B cell (primary cell): Measurements from ENCODE around the gene GPR149. TPM values are rescaled to one million over a fixed set of nuclear protein-coding genes. Genes with fewer than 3 reads are reported as not detected.
A peak's percentile ranks its signal among the peaks of the same experiment; 100 is the strongest.

Source experiments
- ATAC-seq: fragments of 200-7000 bp; cut with Tn5 transposase; one replicate; pipeline ENCODE4 v1.10.0; 2021; ENCODE audit warnings: low read depth, mild to moderate bottlenecking, moderate number of reproducible peaks, moderate library complexity
- CTCF ChIA-PET: fragments of 350-600 bp; sonication (Branson Sonifier 250); formaldehyde crosslinking; loops from one replicate; lab custom pipeline; 2021; ENCODE audit warnings: antibody characterized with exemption, inconsistent platforms; lab: Charles Lee
- POLR2A ChIA-PET: fragments of 350-600 bp; sonication (Branson Sonifier 250); formaldehyde crosslinking; loops from one replicate; lab custom pipeline; 2021; ENCODE audit warnings: antibody characterized with exemption; lab: Charles Lee
- DNase-seq: peaks from one replicate; pipeline ENCODE4 v3.0.0; 2013
- H2AFZ ChIP-seq: 2 replicates; pipeline ENCODE4 v1.6.1; 2012; ENCODE audit warnings: mild to moderate bottlenecking, low read depth, low read length; ENCODE audit not compliant: insufficient read depth, poor library complexity, severe bottlenecking
- H3K27ac ChIP-seq, 2 donors: 1 replicate in 1 of 2; 2 replicates in 1 of 2; pipeline ENCODE4 v1.5.1; 2012 to 2013; ENCODE audit warnings: low read length in 2 of 2, mild to moderate bottlenecking in 2 of 2, moderate library complexity in 1 of 2
- H3K27me3 ChIP-seq, 4 experiments: fragments of 200-600 bp in 1 of 4; sonication (generic) in 1 of 4; replicated peaks in 1 of 4; 1 replicate in 2 of 4; 2 replicates in 2 of 4; pipeline versions ENCODE4 v1.6.1 to v1.7.0; 2013 to 2016; ENCODE audit warnings: low read length in 3 of 4, mild to moderate bottlenecking in 2 of 4, mixed read lengths in 1 of 4, moderate library complexity in 1 of 4; ENCODE audit not compliant: insufficient read depth in 4 of 4, control insufficient read depth in 3 of 4; ENCODE audit errors: control extremely low read depth in 1 of 4
- H3K36me3 ChIP-seq, 2 experiments: replicated peaks in 1 of 2; 1 replicate in 1 of 2; 2 replicates in 1 of 2; pipeline versions ENCODE4 v1.6.1 to v1.7.1; 2013; ENCODE audit warnings: low read length in 1 of 2; ENCODE audit not compliant: insufficient read depth in 2 of 2, control insufficient read depth in 1 of 2; ENCODE audit errors: control extremely low read depth in 1 of 2, extremely low read depth in 1 of 2
- H3K4me1 ChIP-seq, 2 donors: fragments of 200-600 bp in 1 of 2; sonication (generic) in 1 of 2; 1 replicate in 1 of 2; 2 replicates in 1 of 2; pipeline versions ENCODE4 v1.5.1 to v1.6.1; 2013 to 2017; ENCODE audit warnings: low read length in 2 of 2; ENCODE audit not compliant: control insufficient read depth in 2 of 2, insufficient read depth in 2 of 2
- H3K4me2 ChIP-seq: replicated peaks from 2 replicates; pipeline ENCODE3; 2012; ENCODE audit warnings: mild to moderate bottlenecking, low read depth, low read length; ENCODE audit not compliant: poor library complexity, severe bottlenecking
- H3K4me3 ChIP-seq, 5 experiments: fragments of 200-600 bp in 1 of 5; sonication (generic) in 1 of 5; 1 replicate in 3 of 5; 2 replicates in 2 of 5; pipeline versions ENCODE4 v1.5.1 to v1.7.0; 2011 to 2016; ENCODE audit warnings: low read length in 4 of 5, mild to moderate bottlenecking in 4 of 5, low read depth in 2 of 5, control low read depth in 1 of 5, moderate library complexity in 1 of 5; ENCODE audit not compliant: insufficient read depth in 1 of 5; ENCODE audit errors: control extremely low read depth in 1 of 5, extremely low read depth in 1 of 5
- H3K79me2 ChIP-seq: fragments of 200-600 bp; sonication (generic); one replicate; pipeline ENCODE4 v1.6.0; 2016; ENCODE audit warnings: low read length; ENCODE audit not compliant: control insufficient read depth, insufficient read depth
- H3K9ac ChIP-seq: fragments of 200-600 bp; sonication (generic); 2 replicates; pipeline ENCODE4 v1.6.1; 2017; ENCODE audit warnings: mild to moderate bottlenecking, low read length, moderate library complexity
- H3K9me3 ChIP-seq, 3 donors: one replicate each; pipeline versions ENCODE4 v1.6.1 to v1.7.1; 2013; ENCODE audit warnings: low read length in 2 of 3; ENCODE audit not compliant: control insufficient read depth in 2 of 3, insufficient read depth in 1 of 3; ENCODE audit errors: control extremely low read depth in 1 of 3
- H4K20me1 ChIP-seq: 2 replicates; pipeline ENCODE4 v1.6.0; 2012; ENCODE audit warnings: mild to moderate bottlenecking, low read length; ENCODE audit not compliant: insufficient read depth, control insufficient read depth, poor library complexity, severe bottlenecking
- H3K27ac Mint-ChIP-seq: one replicate; pipeline ENCODE4 v1.8.0; 2021; ENCODE audit warnings: mixed read lengths
- H3K27me3 Mint-ChIP-seq: one replicate; pipeline ENCODE4 v1.8.0; 2021; ENCODE audit warnings: mixed read lengths
- H3K4me1 Mint-ChIP-seq: one replicate; pipeline ENCODE4 v1.8.0; 2021; ENCODE audit warnings: mixed read lengths
- H3K4me3 Mint-ChIP-seq: one replicate; pipeline ENCODE4 v1.8.0; 2021; ENCODE audit warnings: mixed read lengths
- H3K9me3 Mint-ChIP-seq: one replicate; pipeline ENCODE4 v1.8.0; 2022; ENCODE audit warnings: mixed read lengths; ENCODE audit not compliant: insufficient read depth
- EZH2 ChIP-seq: IDR thresholded peaks from 2 replicates; pipeline ENCODE4 v1.6.1; 2012; ENCODE audit warnings: borderline replicate concordance, low read depth, mild to moderate bottlenecking, moderate library complexity, low read length; ENCODE audit not compliant: insufficient read depth, poor library complexity, severe bottlenecking
- WGBS: methylation state at CpG from one replicate; pipeline ENCODE4 v1.1.5; 2013; ENCODE audit warnings: missing lambda C conversion rate; ENCODE audit not compliant: insufficient coverage; 5-methylcytosine and 5-hydroxymethylcytosine counted together
- intact Hi-C: fragments of 100-400 bp; cut with micrococcal nuclease; formaldehyde crosslinking; loops from one replicate; pipeline ENCODE4 v1.10.0; 2022
- polyA plus RNA-seq: library from polyadenylated mRNA; depleted of rRNA; stranded (reverse); fragments of >200 nt; gene quantifications from 2 replicates; pipeline ENCODE4 v1.2.3, GENCODE V29; 2012
- total RNA-seq, 2 donors: library from RNA; stranded (reverse); fragments of 120-200 nt in 1 of 2; gene quantifications; 1 replicate in 1 of 2; 2 replicates in 1 of 2; pipeline versions ENCODE4 v1.2.3 to v1.2.4, GENCODE V29; 2013 to 2022
- TF ChIP-seq, protein P1 (sequence below): fragments of 200-600 bp; IDR thresholded peaks from one replicate; pipeline ENCODE4 v1.8.0; 2022; ENCODE audit warnings: antibody characterized with exemption, mild to moderate bottlenecking

GPR149 gene
- total and polyA plus RNA-seq, 2 donors (not counting 1 experiment from before 2014, with no cell fraction given), result not detected

DNA sequence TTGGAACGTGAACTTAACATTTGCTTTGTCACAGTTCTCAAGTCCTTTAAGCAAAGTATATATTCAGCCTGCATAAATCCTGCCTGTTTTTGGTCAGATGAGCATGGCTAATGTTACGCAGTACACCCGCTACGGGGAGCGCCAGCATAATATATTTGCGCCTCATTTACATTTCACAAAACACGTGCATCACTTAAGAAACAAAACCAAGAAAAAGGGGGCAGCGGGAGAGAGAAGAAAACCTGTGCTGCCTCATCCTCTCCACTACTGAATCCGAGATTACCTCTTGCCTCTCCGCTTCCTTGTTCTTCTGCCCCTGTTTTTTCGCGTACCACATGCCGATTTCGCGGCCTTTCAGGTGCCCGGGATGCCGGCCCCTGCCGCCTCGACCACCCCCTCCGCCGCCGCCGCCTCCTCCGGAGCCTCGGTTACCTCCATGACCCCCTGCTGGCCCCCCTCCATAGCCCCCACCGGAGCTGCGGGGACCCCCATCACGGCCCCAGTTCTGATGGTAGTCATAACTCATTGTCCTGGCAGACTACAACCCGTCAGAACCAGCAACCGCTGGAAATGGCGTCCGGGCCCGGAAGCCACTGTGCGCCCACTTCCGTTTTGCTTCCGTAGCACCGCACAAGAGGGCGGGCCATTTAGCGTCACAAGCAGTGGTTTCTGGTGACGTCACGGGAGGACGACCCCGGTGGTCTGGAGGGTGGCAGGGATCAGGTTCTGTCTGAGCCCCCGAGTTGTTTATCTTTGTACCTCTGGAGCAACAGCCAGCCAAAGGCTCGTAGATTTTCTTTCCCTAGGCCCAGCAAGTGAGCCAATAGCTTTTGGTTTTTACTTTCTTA is 105.9 kb downstream of the GPR149 start, which contains the start of gene DHX36:
TSS of gene DHX36 (minus strand) at position 597 of the 848 bp plus-strand sequence. CDS start at position 526, 71 bp downstream.
- peak within 1 kb of the TSS; percentile 80 to 92 (median 88) for H3K4me3 ChIP-seq
- DNase-seq (peak; percentile 94), ATAC-seq (peak; percentile 90)
- peaks cover 0 to 5% of the 10 kb centered on the region in 2 experiments for H3K36me3 ChIP-seq
- no peak for TF ChIP-seq EZH2
- TF ChIP-seq, protein P1, sequence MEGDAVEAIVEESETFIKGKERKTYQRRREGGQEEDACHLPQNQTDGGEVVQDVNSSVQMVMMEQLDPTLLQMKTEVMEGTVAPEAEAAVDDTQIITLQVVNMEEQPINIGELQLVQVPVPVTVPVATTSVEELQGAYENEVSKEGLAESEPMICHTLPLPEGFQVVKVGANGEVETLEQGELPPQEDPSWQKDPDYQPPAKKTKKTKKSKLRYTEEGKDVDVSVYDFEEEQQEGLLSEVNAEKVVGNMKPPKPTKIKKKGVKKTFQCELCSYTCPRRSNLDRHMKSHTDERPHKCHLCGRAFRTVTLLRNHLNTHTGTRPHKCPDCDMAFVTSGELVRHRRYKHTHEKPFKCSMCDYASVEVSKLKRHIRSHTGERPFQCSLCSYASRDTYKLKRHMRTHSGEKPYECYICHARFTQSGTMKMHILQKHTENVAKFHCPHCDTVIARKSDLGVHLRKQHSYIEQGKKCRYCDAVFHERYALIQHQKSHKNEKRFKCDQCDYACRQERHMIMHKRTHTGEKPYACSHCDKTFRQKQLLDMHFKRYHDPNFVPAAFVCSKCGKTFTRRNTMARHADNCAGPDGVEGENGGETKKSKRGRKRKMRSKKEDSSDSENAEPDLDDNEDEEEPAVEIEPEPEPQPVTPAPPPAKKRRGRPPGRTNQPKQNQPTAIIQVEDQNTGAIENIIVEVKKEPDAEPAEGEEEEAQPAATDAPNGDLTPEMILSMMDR, result no peak
- H2AFZ ChIP-seq, result peak within 1 kb of the TSS; percentile 80
- 1% methylated on average over 44 of the region's 45 CpGs for WGBS
- ChIA-PET CTCF (interaction anchor here (0.9 to 1.4 kb wide), 2 partner anchors 10 to 12 kb away, joined by 3 to 4 read pairs; no protein-coding TSS in a partner anchor), POLR2A (no interaction called here)
- H3K79me2 ChIP-seq, result peaks cover 47% of the 10 kb centered on the region
- peaks cover 42 to 44% of the 10 kb centered on the region in 2 donors for H3K4me1 ChIP-seq
- H3K9me3 ChIP-seq, result no peaks in the 10 kb centered on the region
- Mint-ChIP-seq H3K27me3 (peaks cover 3% of the 10 kb centered on the region), H3K4me1 (peaks cover 38% of the 10 kb centered on the region), H3K4me3 (peak within 1 kb of the TSS; percentile 98), H3K9me3 (no peaks in the 10 kb centered on the region), H3K27ac (peak within 1 kb of the TSS; percentile 98)
- H3K9ac ChIP-seq, result peak within 1 kb of the TSS; percentile 97
- H4K20me1 ChIP-seq, result peaks cover 29% of the 10 kb centered on the region
- intact Hi-C loops, result loop anchor here (1.0 to 5.0 kb wide), 5 partner anchors 37 to 1546 kb away; partner anchors contain the start of genes C3orf33, GMPS and SLC33A1
- no peaks in the 10 kb centered on the region for H3K27me3 ChIP-seq
- peak within 1 kb of the TSS; percentile 94 to 98 for H3K27ac ChIP-seq
- peak within 1 kb of the TSS; percentile 83 for H3K4me2 ChIP-seq
